NT2/D1 (cell line): ENCODE data around the gene PCSK9.

Source experiments
- DNase-seq: peaks from one replicate; pipeline ENCODE4 v3.0.0-alpha.2; 2011; ENCODE audit warnings: low read depth, low spot score
- H3K27me3 ChIP-seq: 2 replicates; pipeline ENCODE4 v1.6.0; 2011; ENCODE audit warnings: mild to moderate bottlenecking; ENCODE audit not compliant: insufficient read length, insufficient read depth
- H3K36me3 ChIP-seq: 2 replicates; pipeline ENCODE4 v1.6.1; 2011; ENCODE audit warnings: mild to moderate bottlenecking, low read length, mixed read lengths; ENCODE audit not compliant: insufficient read depth, insufficient read length
- H3K4me1 ChIP-seq: 2 replicates; pipeline ENCODE4 v1.5.1; 2011; ENCODE audit not compliant: insufficient read depth, insufficient read length
- H3K4me3 ChIP-seq: 2 replicates; pipeline ENCODE4 v1.5.1; 2011; ENCODE audit warnings: low read depth; ENCODE audit not compliant: insufficient read length
- H3K9ac ChIP-seq: 2 replicates; pipeline ENCODE4 v1.6.0; 2011; ENCODE audit warnings: low read depth; ENCODE audit not compliant: insufficient read length
- H3K9me3 ChIP-seq: 2 replicates; pipeline ENCODE4 v1.5.1; 2011; ENCODE audit warnings: mild to moderate bottlenecking, low read length; ENCODE audit not compliant: insufficient read depth
- SUZ12 ChIP-seq: IDR thresholded peaks from 2 replicates; pipeline ENCODE4 v1.6.1; 2011; ENCODE audit not compliant: insufficient read length, insufficient read depth; ENCODE audit errors: extremely low read depth
- YY1 ChIP-seq: IDR thresholded peaks from 2 replicates; pipeline ENCODE4 v1.6.1; 2011; ENCODE audit not compliant: insufficient read length, insufficient read depth
- ZNF274 ChIP-seq: IDR thresholded peaks from 2 replicates; pipeline ENCODE4 v1.6.1; 2011; ENCODE audit warnings: mild to moderate bottlenecking, low read depth, low read length

The PCSK9 gene

DNA sequence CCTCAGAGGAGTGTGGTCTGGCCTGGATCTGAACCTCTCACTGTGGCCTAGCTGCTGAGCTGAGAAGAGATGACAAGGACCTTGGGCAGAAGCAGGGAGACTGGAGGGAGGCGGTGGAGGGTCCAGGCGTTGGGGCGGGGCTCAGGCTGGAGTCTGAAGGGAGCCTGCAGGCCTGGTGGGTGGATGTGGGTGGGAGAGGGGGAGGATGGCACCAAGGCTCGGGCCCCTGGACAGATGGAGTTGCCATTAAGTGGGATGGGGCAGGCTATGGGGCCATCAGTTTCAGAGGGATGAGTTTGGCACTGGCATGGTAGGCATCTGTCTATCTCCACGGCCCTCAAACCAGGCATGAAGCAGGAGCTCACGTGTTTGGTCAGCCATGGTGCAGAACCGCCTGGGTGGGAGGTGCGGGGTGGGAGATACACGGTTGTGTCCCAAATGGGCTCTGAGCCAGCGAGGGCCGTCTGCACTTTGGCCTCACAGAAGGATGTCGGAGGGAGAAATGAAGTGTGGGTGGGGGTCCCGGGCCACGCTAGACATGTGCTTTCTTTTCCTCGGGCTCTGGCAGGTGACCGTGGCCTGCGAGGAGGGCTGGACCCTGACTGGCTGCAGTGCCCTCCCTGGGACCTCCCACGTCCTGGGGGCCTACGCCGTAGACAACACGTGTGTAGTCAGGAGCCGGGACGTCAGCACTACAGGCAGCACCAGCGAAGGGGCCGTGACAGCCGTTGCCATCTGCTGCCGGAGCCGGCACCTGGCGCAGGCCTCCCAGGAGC lies 23.6 kb downstream of the PCSK9 start:
- Histone ChIP-seq H3K4me1 (peaks cover 3% of the 10 kb centered on the region), H3K27me3 (no peaks in the 10 kb centered on the region), H3K9ac (no peak overlapping the region), H3K4me3 (no peak overlapping the region), H3K36me3 (peaks cover 42% of the 10 kb centered on the region), H3K9me3 (no peaks in the 10 kb centered on the region; the same call in 1 of the 2 replicates)
- no peak for DNase-seq
- no peak for TF ChIP-seq ZNF274
- no peak for TF ChIP-seq SUZ12
- TF ChIP-seq YY1: no peak

- DNase-seq: no peak
- Histone ChIP-seq H3K27me3 (no peaks in the 10 kb centered on the region), H3K36me3 (peaks cover 48% of the 10 kb centered on the region), H3K4me1 (peaks cover 2% of the 10 kb centered on the region), H3K4me3 (no peak overlapping the region), H3K9me3 (no peaks in the 10 kb centered on the region; the same call in 1 of the 2 replicates), H3K9ac (no peak overlapping the region)
- TF ChIP-seq YY1 (no peak), ZNF274 (no peak), SUZ12 (no peak)
These were observed 24.2 kb downstream of the PCSK9 start for GRCh38 chr1:55063577-55063942.

DNA sequence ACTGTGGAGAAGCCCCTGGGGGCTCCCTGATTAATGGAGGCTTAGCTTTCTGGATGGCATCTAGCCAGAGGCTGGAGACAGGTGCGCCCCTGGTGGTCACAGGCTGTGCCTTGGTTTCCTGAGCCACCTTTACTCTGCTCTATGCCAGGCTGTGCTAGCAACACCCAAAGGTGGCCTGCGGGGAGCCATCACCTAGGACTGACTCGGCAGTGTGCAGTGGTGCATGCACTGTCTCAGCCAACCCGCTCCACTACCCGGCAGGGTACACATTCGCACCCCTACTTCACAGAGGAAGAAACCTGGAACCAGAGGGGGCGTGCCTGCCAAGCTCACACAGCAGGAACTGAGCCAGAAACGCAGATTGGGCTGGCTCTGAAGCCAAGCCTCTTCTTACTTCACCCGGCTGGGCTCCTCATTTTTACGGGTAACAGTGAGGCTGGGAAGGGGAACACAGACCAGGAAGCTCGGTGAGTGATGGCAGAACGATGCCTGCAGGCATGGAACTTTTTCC lies 24.8 kb downstream of the PCSK9 start:
- no peak for DNase-seq
- TF ChIP-seq SUZ12 (no peak), YY1 (no peak), ZNF274 (no peak)
- no peak overlapping the region for H3K9ac ChIP-seq
- H3K36me3 ChIP-seq: peaks cover 49% of the 10 kb centered on the region
- no peaks in the 10 kb centered on the region for H3K27me3 ChIP-seq
- peaks cover 2% of the 10 kb centered on the region for H3K4me1 ChIP-seq
- no peaks in the 10 kb centered on the region; the same call in 1 of the 2 replicates for H3K9me3 ChIP-seq
- no peak overlapping the region for H3K4me3 ChIP-seq

DNA sequence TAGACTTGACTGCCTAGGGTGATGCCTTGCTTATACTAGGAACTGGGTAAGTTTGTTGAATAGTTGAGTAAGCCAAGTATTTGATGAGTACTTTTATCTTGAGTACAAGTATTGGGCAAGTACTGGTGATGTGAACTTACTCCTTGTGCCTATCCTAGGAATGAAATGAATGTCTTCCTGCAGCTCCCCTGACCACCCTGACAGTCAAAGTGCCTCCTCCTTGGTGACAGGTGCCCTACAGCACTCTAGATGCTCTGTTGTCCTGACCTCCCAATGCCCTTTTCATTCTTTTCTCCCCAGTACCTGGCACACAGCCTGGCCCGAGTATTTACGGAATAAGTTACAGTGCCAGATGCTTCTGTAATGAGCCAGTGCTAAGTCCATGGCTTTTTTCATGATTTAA lies 25.5 kb downstream of the PCSK9 start:
- H3K9ac ChIP-seq: no peak overlapping the region

GRCh38 chr1:55065648-55066047 lies 26.3 kb downstream of the PCSK9 start:
- no peak for TF ChIP-seq YY1
- TF ChIP-seq ZNF274: no peak
- no peak for TF ChIP-seq SUZ12
- Histone ChIP-seq H3K4me1 (peaks cover 2% of the 10 kb centered on the region), H3K9ac (no peak overlapping the region), H3K27me3 (no peaks in the 10 kb centered on the region), H3K36me3 (peaks cover 56% of the 10 kb centered on the region), H3K9me3 (no peaks in the 10 kb centered on the region), H3K4me3 (no peak overlapping the region)
- DNase-seq: no peak

More for the DNA sequence above, 25.5 kb downstream of the PCSK9 start:
- H3K36me3 ChIP-seq: peaks cover 48% of the 10 kb centered on the region
- no peak overlapping the region for H3K4me3 ChIP-seq
- H3K27me3 ChIP-seq: no peaks in the 10 kb centered on the region
- H3K9me3 ChIP-seq: no peaks in the 10 kb centered on the region; the same call in 1 of the 2 replicates
- peaks cover 2% of the 10 kb centered on the region for H3K4me1 ChIP-seq
- DNase-seq: no peak
- no peak for TF ChIP-seq ZNF274
- TF ChIP-seq YY1: no peak
- TF ChIP-seq SUZ12: no peak

GRCh38 chr1:55067022-55067778 lies 27.9 kb downstream of the PCSK9 start:
- H3K9ac ChIP-seq: no peak overlapping the region
- no peaks in the 10 kb centered on the region for H3K27me3 ChIP-seq
- no peaks in the 10 kb centered on the region for H3K9me3 ChIP-seq
- peaks cover 2% of the 10 kb centered on the region for H3K4me1 ChIP-seq
- peaks cover 68% of the 10 kb centered on the region for H3K36me3 ChIP-seq
- no peak overlapping the region for H3K4me3 ChIP-seq
- TF ChIP-seq YY1 (no peak), SUZ12 (no peak), ZNF274 (no peak)
- DNase-seq: no peak

DNA sequence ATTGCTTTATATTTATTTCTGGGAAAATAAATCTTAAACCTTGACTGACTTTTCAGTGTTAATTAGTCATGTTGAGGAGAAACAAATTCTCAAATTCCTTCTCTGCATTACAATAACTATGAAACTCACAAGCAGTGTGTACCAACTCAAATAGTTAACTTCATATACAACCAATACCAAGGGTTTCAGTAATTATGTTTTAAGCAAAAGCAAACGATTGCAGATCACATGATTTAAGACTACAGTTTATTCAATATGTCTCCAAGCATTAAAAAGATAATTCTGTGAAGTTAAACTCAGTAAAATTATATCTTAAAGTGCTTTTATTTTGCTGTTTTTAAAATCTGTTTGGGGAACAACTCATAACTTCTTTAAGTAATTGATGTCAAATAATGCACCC lies 28.6 kb downstream of the PCSK9 start:
- no peak overlapping the region for H3K4me3 ChIP-seq
- no peaks in the 10 kb centered on the region for H3K9me3 ChIP-seq
- peaks cover 76% of the 10 kb centered on the region for H3K36me3 ChIP-seq
- H3K9ac ChIP-seq: no peak overlapping the region
- H3K27me3 ChIP-seq: no peaks in the 10 kb centered on the region
- no peak for TF ChIP-seq ZNF274
- TF ChIP-seq SUZ12: no peak
- no peak for TF ChIP-seq YY1
- H3K4me1 ChIP-seq: peaks cover 2% of the 10 kb centered on the region
- no peak for DNase-seq
